ENCODE data around the gene TIFAB.
A peak's percentile ranks its signal among the peaks of the same experiment; 100 is the strongest.

The TIFAB gene

DNA sequence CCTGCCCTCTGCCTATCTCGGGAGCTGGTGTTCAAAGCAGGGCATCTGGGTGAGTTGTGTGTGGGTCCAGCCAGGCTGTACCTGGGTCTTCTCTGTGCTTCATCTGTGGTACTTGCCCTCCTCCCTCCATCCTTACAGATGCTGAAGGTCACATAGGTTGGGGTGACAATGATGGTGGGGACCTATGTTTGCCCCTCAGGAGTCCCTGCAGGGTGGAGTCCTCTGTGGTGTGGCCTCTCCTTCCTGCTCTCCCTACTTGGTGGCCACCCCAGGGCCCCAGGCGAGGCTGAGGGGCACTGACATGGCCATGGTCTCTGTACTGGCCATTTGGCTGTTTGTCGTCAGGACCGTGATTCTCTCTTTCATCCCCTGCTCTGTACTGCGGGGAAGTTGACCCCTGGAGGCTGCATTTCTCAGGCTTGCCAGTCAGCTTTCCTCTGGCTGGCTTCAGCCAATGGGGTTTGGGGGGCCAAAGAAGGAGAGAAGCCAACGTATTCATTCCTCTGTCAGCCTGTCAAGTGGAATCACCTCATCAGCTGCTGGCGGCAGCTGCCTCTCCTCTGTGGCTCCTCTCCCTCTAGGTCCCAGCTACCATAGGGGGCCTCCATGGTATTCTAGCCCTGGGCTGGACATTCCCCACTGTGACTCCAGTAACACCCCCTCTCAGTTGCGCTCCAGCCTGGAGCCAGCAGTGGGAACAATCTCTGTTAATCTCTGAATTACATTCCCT lies 9.6 kb downstream of the TIFAB start:
- no peak for DNase-seq (ENCODE audit: low read depth)

DNA sequence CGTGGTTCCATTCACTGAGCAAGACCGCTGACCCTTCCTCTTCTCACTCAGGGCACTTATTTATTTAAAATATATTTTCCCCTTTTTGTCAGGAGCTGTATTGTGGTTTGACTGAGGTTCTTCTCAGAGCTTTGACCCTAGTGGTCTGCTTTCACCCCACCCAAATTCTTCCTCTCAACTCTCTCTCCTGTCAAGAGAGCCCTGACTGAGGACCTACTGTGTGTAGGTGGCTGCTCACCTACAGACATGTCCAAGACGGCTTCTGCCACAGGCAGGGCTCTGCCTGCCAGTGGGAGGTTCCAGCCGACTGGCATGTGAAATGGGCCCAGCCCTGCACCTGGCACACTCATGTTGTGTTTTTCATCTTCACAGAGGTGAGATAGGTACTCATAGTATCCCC lies 10.2 kb downstream of the TIFAB start:
- no peak for DNase-seq (ENCODE audit: low read depth)

DNA sequence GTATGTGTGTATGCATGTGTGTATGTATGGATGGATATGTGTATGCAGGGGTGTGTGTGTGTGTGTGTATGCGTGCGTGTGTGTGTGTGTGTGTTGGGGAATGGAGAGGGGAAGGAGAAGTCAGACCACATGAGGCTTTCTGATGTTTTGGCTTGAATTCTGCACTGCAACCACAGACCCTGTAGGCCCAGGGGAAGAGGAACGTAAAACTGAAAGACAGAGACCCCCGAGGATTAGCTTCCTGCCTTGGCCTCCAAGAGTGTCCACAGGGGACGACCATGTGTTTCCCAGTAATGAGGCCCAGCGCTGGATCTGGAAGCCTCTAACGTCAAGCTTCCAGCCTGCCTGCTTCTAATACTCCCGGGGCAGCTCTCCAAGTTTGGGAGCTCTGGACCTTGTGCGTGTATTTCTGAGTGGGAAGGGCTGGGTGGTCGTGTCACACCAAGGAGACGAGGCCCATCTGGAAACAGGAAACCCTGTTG lies 10.8 kb downstream of the TIFAB start:
- DNase-seq (ENCODE audit: low read depth), result no peak

DNA sequence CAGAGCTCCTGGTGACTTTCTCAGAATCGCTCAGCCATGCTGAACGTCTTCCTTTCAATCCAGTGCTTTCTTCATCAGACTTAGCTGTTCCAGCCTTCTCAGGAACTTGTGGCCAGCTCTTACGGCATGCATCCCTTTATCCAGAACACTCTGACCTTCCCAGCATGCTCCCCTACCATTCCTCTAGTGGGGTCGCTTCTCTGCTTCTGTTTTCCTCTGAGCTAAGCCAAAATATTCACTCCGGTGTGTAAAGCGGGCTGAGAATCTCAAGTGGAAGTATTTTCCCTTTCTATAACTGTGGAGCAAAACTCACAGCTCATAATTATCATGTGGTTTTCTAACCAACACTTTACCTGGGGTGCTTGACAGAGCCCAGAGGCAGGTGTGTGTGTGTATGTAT lies 11.2 kb downstream of the TIFAB start:
- DNase-seq (ENCODE audit: low read depth), result no peak

DNA sequence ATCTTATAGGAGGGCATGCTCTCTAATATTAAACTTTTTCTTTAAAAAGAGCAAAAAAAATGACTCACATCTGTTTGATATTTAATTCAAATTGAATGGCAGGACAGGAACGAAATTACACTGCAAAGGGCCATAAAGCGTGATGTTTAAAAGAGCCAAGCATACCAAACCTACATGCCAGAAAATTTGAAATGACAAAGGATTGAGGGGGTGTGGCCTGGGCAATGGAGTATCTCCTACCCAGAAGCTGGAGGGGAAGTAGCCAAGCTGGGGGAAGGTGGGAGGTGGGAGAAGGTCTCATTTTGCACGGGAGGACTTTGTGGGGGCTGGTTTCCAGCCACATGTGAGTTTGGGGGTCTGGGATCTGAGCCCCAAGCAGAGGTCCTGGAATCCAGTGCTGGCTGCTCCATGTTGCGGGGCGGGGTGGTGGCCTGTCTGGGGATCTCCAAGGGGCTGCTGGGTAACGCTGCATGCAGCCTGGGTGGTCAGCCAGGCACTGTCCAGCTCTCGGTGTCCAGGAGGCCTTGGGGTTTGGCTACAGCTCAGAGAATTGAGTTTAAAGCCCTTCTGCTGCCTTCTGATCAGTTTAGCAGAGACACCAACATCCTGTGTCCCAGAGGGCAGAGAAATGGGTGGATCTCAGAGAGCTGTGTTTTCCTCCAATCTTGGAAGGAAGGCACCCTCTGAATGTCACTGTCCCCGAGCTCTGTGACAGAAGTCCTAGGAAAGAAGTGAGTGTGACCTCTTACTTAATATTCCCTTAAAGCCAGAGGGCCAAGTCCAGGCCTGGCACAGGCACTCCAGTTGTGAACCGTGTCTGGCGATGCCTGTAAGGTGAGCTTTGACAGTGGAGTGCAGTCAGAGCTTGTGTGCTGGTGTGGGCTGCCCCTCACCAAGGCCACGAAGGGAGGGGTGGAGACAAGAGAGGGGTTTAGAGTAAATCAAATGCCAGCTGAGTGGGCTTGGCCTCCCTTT lies 12.6 kb downstream of the TIFAB start:
- no peak for DNase-seq (ENCODE audit: low read depth)

DNA sequence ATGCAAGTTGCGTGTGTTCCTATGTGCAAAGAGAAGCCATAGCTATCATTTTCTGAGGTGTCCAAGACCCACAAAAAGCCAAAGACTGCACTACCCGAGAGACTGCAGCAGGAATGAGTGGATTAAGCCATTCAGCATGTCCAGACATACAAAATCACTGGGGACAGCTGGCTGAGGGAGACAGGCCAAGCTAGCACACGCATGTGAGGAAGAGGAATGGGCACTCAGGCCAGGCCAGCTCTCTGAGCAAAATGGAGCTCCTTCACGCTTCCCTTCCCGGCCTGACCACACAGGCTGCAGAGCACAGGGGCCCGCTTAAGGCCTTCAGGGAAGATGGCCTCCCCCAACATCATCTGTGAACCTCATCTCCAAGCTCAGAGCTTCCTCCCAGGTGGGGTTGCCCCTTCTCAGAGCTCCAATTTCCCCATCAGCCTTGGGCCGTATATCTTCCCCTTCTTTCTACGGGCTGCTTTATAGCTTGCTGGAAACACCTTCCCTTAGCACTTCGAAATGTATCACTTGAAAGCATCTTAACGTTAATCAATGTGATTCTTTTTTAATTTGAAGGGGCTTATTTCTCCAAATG lies 13.4 kb downstream of the TIFAB start:
- no peak for DNase-seq (ENCODE audit: low read depth)

DNA sequence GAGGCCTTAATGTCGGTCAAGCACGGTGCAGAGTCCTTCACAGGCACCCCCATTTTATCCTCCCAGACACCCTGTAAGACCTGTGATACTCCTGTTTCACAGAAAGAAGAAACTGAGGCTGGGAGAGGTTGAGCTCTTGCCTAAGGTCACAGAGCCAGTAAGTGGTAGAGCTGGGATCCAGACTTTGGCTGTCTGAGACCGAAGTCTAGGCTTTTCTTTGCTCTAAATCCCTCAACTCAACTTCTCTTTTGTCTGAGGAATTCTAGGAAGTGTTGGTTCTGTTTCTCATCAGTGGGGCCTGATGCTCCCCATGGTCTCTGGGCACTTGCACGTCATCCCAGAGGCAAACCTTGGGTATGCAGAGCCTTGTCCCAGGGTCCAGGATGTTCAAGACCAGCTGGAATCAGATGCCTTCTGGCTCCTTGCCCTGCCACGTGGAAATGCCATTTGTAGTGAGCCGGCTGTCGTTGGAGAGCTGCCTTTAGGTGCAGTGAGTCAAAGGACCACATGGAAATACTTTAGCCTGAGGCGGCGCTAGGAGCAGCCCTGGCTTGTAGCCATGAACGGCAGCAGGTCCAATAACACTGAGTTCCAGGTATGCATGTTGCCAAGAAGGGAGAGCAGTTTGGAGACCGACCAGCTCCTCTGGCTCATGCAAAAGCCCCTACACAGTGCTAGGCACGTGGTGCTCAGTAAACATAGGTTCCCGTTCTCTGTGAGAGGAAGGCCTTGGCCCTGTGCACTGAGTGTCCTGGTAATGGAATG lies 14.2 kb downstream of the TIFAB start:
- DNase-seq (ENCODE audit: low read depth), result no peak

DNA sequence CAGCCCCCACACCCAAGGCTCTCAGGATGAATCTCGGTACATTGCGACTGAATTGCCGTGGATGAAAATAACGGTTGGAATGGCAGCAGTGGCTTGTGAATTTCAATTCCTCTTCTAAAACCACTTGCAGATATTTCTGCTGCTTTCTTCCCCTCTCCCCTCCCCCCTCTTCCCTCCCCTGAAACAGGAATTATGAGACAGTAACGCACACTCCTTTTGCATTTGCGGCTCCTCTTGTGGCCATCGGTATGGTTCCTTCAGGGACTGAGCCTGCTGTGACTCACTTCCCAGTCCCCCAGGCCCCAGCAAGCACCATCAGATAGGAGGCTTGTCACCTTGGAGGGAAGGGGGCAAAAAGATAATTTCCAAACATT lies 14.7 kb downstream of the TIFAB start:
- no peak for DNase-seq (ENCODE audit: low read depth)

DNA sequence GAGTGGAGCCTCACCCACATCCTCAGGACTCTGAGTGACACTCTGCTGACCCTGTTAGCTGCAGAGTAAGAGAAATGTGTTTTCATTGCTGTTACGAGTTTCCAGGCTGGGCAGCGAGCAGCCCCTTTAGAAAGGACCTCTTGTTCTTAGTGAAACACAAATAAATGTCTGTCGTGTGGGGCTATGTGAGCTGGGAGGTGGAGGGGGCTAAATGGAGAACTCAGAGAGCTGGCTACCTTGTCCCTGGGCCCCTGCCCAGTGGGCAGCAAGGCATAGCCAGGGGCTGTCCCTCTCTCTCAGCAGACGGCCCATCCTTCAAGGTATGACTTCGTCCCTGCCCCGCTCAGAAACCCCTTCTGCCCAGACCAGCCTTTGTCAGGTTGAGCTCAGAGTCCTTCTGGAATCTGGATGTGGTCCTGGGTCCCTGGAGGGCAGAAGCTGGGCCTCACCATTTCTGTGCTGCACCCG lies 15.2 kb downstream of the TIFAB start:
- DNase-seq (ENCODE audit: low read depth), result no peak

DNA sequence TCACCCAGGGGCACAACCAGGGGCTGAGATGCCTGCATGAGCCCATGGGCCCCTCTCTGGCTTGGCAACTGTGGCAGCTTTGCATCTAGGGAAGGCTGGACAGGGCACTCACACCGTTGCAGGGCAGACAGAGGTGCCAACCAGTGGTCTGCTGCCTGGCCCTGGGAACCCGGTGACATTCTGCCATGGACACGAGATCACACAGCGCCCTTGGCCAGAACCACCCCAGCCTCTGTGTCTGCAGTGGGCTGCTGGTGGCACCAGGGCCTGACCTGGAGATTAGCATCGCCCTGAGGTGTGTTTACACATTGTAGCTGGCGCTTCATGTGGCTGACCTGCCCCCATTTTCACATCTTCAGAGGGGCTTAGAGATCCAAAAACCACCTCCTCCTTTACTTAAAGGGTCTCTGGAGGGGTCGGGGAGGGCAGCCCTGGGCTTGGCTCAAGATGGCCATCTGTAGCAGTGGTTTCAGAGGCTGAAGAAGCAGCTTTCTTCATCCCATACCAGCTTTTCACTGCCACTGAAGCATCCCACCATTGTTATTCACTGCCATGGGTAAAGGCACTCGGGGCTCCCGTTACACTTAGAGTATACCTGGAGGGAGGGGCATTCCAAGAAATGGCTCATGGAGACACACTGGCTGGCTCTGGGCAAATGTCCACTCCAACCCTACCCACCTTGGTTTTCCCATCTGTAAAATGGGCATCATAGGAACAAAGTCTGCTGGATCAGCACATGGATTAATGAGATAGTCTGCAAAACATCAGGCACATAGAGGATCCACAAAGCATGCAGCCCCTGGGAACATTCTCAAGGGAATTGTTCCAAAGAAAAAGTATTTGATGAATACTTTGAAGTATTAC lies 16.5 kb downstream of the TIFAB start:
- DNase-seq (ENCODE audit: low read depth), result no peak

DNA sequence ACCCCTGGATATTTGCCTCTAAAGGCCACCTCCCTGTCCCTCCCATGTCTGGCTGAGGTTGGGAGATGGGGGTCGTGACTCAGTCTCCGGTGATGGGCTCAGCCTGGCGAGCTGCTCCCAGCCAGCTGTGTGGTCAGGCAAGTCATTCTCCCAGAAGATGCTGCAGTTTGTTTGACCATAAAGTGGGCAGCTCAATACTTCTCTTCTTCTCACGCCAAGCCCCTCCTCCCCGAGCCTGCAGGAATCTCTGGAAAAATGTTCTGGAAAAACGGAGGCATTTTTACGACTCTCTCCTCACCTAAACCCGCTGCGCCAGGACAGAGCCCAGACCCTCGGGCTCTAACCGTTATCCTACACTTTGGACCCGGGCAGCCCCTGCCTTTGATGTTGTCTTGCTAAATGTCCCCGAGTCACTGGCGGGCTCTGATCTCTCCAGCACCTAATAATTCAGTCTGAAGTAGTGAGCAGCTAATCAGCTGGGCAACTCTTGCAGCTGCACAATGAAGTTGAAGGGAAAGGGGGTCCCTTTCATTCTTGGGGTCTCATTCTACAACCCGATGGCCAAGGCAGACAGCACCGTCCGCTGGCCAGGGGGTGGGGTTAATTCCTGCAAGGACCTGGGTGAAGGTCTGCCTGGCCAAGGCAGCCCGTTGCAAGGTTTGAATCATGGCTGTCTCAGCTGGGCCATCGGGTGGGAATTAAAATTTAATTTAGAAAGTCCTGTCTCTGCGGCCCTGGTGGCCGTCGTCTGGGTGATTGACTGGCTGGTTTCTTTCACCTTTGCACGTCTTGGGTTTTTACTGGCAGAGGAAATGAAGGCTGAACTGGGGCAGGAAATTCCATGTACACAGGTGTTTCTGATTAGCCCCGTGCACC lies 17.3 kb downstream of the TIFAB start:
- DNase-seq (ENCODE audit: low read depth), result no peak

DNA sequence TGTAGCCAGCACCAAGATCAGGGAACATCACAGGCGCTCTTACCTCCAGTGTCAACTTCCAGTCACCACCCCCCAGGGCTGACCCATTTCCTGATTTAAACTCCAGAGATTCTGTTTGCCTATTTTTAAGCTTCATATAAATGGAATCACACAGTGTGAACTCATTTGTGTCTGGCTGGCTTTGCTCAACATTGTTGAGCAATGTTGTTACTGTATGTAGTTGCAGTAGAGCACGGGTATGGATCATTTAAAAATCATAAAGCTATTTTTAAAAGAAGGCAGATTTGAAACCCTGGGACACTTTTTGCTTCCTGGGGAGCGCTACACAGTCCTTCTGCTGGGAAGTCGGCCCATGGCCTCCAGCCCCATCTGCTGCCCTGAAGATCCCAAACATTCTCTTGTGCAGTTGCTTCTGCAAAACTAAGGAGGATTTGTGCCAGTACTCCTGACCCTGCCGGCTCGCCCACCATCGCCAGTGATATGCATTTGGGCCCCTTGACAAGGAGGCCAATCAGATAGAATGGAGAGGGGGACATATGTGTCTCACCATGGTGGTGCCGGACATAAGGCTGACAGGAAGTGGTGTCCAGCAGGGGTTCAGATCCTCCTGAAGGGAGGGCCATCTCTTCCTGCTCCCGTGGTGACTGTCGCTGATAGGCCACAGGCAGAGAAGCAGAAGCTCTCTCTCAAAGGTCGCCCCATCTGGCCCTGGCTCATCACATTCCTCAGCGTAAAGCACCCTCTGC lies 18.3 kb downstream of the TIFAB start:
- no peak for DNase-seq (ENCODE audit: low read depth)

DNA sequence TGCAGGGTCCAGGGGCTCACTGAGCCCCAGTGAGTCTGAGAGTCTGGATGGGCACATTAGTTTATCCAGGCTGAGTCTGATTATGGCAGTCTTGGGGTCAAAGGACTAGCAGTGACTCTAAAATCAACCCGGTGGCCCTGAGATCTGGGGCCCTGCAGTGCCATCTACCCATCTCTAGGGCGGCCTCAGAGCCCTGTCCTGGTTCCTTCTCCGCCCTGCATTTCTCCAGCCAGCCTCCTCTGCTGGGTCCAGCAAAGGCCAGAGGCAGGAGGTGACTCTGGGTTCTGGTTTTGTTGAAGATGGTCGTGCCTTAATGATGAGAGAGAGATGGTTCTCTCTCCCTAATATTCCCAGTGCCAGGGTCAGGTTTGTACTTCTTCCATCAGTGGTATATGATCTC lies 20.0 kb downstream of the TIFAB start:
- no peak for DNase-seq (ENCODE audit: low read depth)

DNA sequence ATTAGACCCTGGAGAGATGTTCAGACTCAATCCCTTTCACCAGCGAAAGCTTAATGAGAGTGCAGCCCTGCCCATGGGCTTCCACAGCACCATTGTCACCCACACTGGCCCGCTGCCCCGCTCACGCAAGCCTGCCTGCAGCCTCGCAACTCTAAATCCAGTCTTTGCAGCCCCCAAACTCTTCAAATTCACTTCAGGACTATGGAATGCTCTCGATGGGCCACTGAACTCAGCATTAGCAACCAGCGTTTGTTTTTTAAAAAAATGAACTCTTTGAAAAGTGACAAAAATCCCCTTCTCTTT lies 22.1 kb downstream of the TIFAB start:
- DNase-seq (ENCODE audit: low read depth), result no peak

DNA sequence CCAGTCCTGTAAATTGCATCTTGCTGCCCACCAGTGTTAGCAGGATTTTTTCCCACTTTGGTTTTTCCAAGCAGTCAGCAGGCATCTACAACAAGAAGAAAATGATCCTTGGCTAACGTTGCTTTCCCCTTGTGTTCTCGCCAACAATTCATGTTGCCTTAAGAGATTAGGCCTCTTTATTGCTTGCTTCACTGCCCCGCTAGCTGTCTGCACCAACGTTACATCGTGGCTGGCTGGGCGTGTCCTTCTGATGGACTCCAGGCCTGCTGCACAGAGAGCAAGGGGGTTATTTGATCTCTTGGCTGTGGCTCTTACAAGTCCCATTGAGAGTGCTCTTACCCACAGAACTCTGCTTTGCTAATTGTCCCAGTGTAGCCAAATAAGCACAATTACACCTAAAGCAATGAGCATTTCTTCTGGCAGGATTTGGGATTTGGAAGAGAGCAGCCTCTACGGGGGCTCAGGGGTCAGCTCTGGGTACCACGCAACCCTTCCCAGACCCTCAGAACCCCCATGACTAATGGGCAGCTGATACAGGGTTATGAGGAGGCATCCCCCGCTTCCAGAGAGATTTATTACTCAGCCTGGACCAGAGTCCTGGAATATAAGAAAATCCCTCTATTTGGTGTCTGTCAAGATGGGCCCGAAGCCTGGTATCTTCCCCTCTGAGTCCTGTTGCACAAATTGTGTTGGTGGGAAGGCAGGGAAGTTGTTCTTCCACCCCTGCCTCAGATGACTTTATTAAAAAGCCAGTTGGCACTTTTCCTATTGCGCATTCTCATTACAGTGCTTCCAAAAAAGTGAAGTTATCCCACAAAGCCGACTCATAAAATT lies 22.6 kb downstream of the TIFAB start:
- DNase-seq (ENCODE audit: low read depth), result no peak

DNA sequence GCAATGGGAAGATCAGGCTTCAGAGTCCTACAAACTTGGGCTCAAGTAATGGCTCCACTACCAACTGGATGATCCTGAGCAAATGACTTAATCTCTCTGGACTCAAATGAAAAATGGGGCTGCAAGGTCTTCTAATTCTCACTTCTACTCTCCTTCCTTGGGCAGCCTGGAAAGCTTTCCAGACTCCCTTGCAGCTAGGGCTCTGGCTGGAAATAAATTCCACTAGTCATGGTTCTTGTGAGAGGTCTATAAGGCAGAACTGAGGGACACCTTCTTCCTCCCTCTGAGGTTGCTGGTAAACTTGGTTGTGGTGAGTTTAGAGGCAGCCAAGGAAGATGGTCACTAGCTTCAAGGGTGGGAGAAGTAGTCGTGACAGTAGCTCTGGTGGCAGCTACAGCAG lies 23.6 kb downstream of the TIFAB start:
- no peak for DNase-seq (ENCODE audit: low read depth)

DNA sequence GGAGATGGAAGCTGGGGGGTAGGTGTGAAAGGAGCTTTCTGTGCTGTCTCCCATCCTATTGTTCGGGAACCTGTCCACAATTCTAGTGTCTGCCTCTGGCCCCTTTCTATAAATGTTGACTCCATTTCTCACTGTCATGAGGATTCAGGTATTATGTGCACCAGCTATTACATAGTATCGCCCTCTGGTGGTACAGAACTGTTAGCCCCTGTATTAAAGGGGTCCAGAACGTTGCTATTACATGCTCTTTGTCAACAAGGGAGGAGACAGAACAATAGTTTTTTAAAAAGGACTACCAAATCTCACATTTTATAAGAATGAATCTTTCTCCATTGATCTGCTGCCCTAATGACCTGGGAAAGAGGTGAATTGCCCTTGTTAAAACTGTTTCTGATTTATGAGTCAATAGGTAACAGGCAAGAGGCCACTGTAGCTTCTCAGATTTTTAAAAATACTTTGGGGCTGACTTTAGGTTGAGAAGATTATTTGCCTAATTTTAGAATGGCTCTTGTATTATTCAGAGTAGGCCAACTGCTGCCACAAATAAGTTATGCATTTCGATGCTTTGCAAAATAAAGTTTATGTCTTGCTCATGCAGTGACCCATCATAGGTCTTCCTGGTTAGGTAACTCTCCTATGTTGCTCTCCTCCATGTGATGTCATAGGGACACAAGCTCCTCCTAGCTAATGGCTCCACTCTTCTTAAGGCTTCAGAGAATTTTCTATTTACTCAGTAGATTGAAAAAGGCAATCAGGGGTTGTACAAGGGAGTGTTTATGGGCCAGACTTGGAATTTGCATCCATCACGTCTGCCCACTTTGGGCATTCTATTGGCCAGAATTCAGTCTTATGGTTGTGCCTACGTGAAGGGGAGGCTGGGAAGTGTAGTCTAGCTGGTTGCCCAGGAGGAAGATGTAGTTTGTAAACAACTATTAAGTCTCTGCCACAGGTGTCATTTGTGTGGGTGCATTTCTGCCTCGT lies 25.8 kb downstream of the TIFAB start:
- peak; percentile 12 for DNase-seq (ENCODE audit: low read depth)
